Neural cell (in vitro differentiated cells): ENCODE data around the gene HSP90AA1. TPM values are rescaled to one million over a fixed set of nuclear protein-coding genes. Genes with fewer than 3 reads are reported as not detected.

Source experiments
- H2AFZ ChIP-seq: fragments of 200-600, 300-800 bp; sonication (generic), shearing (Covaris generic); 2 replicates; pipeline ENCODE4 v1.6.0; 2014; ENCODE audit warnings: low read depth, mild to moderate bottlenecking, antibody characterized with exemption, low read length, moderate library complexity
- H3F3A ChIP-seq: fragments of 200-600 bp; shearing (Covaris generic); 2 replicates; pipeline ENCODE4 v1.6.1; 2016; ENCODE audit warnings: mild to moderate bottlenecking, moderate library complexity, mixed read lengths, antibody characterized with exemption, low read length; ENCODE audit not compliant: insufficient read depth, poor library complexity, severe bottlenecking
- H3K27ac ChIP-seq: fragments of 200-600, 300-800 bp; sonication (generic), shearing (Covaris generic); 2 replicates; pipeline ENCODE4 v1.5.1; 2014; ENCODE audit warnings: mild to moderate bottlenecking, low read length, moderate library complexity
- H3K27me3 ChIP-seq: fragments of 300-800, 200-600 bp; sonication (generic), shearing (Covaris generic); 2 replicates; pipeline ENCODE4 v1.6.0; 2014; ENCODE audit warnings: mild to moderate bottlenecking, low read depth, low read length, moderate library complexity; ENCODE audit not compliant: insufficient read depth
- H3K36me3 ChIP-seq: fragments of 300-800, 200-600 bp; sonication (generic), shearing (Covaris generic); 2 replicates; pipeline ENCODE4 v1.5.1; 2014; ENCODE audit warnings: mild to moderate bottlenecking, antibody characterized with exemption, low read length, moderate library complexity; ENCODE audit not compliant: insufficient read depth
- H3K4me2 ChIP-seq: fragments of 300-800, 200-600 bp; sonication (generic), shearing (Covaris generic); 2 replicates; pipeline ENCODE4 v1.6.0; 2014; ENCODE audit warnings: mild to moderate bottlenecking, low read length
- H3K4me3 ChIP-seq: fragments of 300-800, 200-600 bp; sonication (generic), shearing (Covaris generic); 2 replicates; pipeline ENCODE4 v1.5.1; 2014; ENCODE audit warnings: mild to moderate bottlenecking, low read length, moderate library complexity
- H3K79me2 ChIP-seq: fragments of 200-600 bp; shearing (Covaris generic); replicated peaks from 2 replicates; pipeline ENCODE4 v1.6.0; 2014; ENCODE audit warnings: mild to moderate bottlenecking, low read length, moderate library complexity; ENCODE audit not compliant: insufficient read depth
- H3K9ac ChIP-seq: fragments of 300-800, 200-600 bp; sonication (generic), shearing (Covaris generic); 2 replicates; pipeline ENCODE4 v1.6.1; 2016; ENCODE audit warnings: mild to moderate bottlenecking, low read length, mixed read lengths
- H3K9me2 ChIP-seq: fragments of 200-600 bp; shearing (Covaris generic); 2 replicates; pipeline ENCODE4 v1.6.1; 2016; ENCODE audit warnings: mild to moderate bottlenecking, low read length, mixed read lengths; ENCODE audit not compliant: insufficient read depth
- H3K9me3 ChIP-seq: fragments of 200-600, 300-800 bp; sonication (generic), shearing (Covaris generic); 2 replicates; pipeline ENCODE4 v1.6.1; 2016; ENCODE audit warnings: mild to moderate bottlenecking, mixed run types, low read length, moderate library complexity, mixed read lengths
- H4K20me1 ChIP-seq: fragments of 200-600 bp; shearing (Covaris generic); 2 replicates; pipeline ENCODE4 v1.6.1; 2016; ENCODE audit warnings: mild to moderate bottlenecking, mixed run types; ENCODE audit not compliant: insufficient read depth
- EP300 ChIP-seq: fragments of 450-650 bp; conservative IDR thresholded peaks from 2 replicates; pipeline ENCODE4 v1.6.1; 2014; ENCODE audit warnings: antibody characterized with exemption, mild to moderate bottlenecking, moderate library complexity; ENCODE audit not compliant: poor library complexity, severe bottlenecking
- EZH2 ChIP-seq: fragments of 200-600, 300-800 bp; shearing (Covaris generic), sonication (generic); IDR thresholded peaks from 2 replicates; pipeline ENCODE4 v1.6.1; 2014; ENCODE audit warnings: antibody characterized with exemption, low read length, borderline replicate concordance, mild to moderate bottlenecking; ENCODE audit not compliant: insufficient read depth, poor library complexity, severe bottlenecking
- MXI1 ChIP-seq: fragments of 450-650 bp; conservative IDR thresholded peaks from 2 replicates; pipeline ENCODE4 v1.6.1; 2014; ENCODE audit warnings: antibody characterized with exemption, mild to moderate bottlenecking; ENCODE audit not compliant: poor library complexity, severe bottlenecking
- POLR2AphosphoS5 ChIP-seq: IDR thresholded peaks from 2 replicates; pipeline ENCODE4 v1.6.1; 2012
- RAD21 ChIP-seq: fragments of 450-650 bp; conservative IDR thresholded peaks from 2 replicates; pipeline ENCODE4 v1.6.1; 2014; ENCODE audit warnings: antibody characterized with exemption, mild to moderate bottlenecking, moderate library complexity
- SMC3 ChIP-seq: fragments of 450-650 bp; conservative IDR thresholded peaks from 2 replicates; pipeline ENCODE4 v1.6.1; 2014; ENCODE audit warnings: antibody characterized with exemption, mild to moderate bottlenecking, moderate library complexity; ENCODE audit not compliant: poor library complexity
- TAF1 ChIP-seq: IDR thresholded peaks from 2 replicates; pipeline ENCODE4 v1.6.1; 2012; ENCODE audit warnings: low read depth
- polyA plus RNA-seq: library from polyadenylated mRNA; depleted of rRNA; stranded (reverse); fragments of >200 nt; gene quantifications from 2 replicates; pipeline ENCODE4 v1.2.3, GENCODE V29; 2014
- TF ChIP-seq, protein P1 (sequence below): fragments of 450-650 bp; IDR thresholded peaks from 2 replicates; pipeline ENCODE4 v1.5.1; 2014; ENCODE audit warnings: antibody characterized with exemption, mild to moderate bottlenecking, moderate library complexity; ENCODE audit not compliant: poor library complexity, severe bottlenecking
- TF ChIP-seq, protein P2 (sequence below): IDR thresholded peaks from 2 replicates; pipeline ENCODE4 v1.6.1; 2012; ENCODE audit warnings: borderline replicate concordance

Gene HSP90AA1
- polyA plus RNA-seq, 1 donor from 2014 or later, result 206 TPM

GRCh38 chr14:102131741-102132140 is 44.9 kb upstream of the HSP90AA1 start:
- Histone ChIP-seq H3K79me2 (no peaks in the 10 kb centered on the region), H3K27ac (no peak overlapping the region), H3K27me3 (no peaks in the 10 kb centered on the region), H2AFZ (no peak overlapping the region), H3K9me2 (no peaks in the 10 kb centered on the region), H3K4me2 (no peak overlapping the region), H3K9ac (no peak overlapping the region), H3K36me3 (no peaks in the 10 kb centered on the region), H4K20me1 (no peaks in the 10 kb centered on the region), H3K9me3 (no peaks in the 10 kb centered on the region), H3K4me3 (no peak overlapping the region), H3F3A (no peaks in the 10 kb centered on the region)
- TF ChIP-seq SMC3 (no peak), EZH2 (no peak), EP300 (no peak), RAD21 (no peak), MXI1 (no peak), TAF1 (no peak), POLR2AphosphoS5 (no peak)
- TF ChIP-seq, protein P1, sequence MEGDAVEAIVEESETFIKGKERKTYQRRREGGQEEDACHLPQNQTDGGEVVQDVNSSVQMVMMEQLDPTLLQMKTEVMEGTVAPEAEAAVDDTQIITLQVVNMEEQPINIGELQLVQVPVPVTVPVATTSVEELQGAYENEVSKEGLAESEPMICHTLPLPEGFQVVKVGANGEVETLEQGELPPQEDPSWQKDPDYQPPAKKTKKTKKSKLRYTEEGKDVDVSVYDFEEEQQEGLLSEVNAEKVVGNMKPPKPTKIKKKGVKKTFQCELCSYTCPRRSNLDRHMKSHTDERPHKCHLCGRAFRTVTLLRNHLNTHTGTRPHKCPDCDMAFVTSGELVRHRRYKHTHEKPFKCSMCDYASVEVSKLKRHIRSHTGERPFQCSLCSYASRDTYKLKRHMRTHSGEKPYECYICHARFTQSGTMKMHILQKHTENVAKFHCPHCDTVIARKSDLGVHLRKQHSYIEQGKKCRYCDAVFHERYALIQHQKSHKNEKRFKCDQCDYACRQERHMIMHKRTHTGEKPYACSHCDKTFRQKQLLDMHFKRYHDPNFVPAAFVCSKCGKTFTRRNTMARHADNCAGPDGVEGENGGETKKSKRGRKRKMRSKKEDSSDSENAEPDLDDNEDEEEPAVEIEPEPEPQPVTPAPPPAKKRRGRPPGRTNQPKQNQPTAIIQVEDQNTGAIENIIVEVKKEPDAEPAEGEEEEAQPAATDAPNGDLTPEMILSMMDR, result no peak
- TF ChIP-seq, protein P2, sequence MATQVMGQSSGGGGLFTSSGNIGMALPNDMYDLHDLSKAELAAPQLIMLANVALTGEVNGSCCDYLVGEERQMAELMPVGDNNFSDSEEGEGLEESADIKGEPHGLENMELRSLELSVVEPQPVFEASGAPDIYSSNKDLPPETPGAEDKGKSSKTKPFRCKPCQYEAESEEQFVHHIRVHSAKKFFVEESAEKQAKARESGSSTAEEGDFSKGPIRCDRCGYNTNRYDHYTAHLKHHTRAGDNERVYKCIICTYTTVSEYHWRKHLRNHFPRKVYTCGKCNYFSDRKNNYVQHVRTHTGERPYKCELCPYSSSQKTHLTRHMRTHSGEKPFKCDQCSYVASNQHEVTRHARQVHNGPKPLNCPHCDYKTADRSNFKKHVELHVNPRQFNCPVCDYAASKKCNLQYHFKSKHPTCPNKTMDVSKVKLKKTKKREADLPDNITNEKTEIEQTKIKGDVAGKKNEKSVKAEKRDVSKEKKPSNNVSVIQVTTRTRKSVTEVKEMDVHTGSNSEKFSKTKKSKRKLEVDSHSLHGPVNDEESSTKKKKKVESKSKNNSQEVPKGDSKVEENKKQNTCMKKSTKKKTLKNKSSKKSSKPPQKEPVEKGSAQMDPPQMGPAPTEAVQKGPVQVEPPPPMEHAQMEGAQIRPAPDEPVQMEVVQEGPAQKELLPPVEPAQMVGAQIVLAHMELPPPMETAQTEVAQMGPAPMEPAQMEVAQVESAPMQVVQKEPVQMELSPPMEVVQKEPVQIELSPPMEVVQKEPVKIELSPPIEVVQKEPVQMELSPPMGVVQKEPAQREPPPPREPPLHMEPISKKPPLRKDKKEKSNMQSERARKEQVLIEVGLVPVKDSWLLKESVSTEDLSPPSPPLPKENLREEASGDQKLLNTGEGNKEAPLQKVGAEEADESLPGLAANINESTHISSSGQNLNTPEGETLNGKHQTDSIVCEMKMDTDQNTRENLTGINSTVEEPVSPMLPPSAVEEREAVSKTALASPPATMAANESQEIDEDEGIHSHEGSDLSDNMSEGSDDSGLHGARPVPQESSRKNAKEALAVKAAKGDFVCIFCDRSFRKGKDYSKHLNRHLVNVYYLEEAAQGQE, result no peak

GRCh38 chr14:102126807-102127455 is 40.1 kb upstream of the HSP90AA1 start:
- no peak overlapping the region for H3K9ac ChIP-seq
- no peaks in the 10 kb centered on the region for H3K9me3 ChIP-seq
- H3F3A ChIP-seq, result no peaks in the 10 kb centered on the region
- H3K27me3 ChIP-seq, result no peaks in the 10 kb centered on the region
- no peak overlapping the region for H3K4me3 ChIP-seq
- TF ChIP-seq EP300 (no peak), TAF1 (no peak), POLR2AphosphoS5 (no peak), RAD21 (no peak), SMC3 (no peak), EZH2 (no peak), MXI1 (no peak)
- TF ChIP-seq, protein P2, result no peak
- TF ChIP-seq, protein P1, result no peak
- no peaks in the 10 kb centered on the region for H4K20me1 ChIP-seq
- H3K27ac ChIP-seq, result no peak overlapping the region
- H3K79me2 ChIP-seq, result no peaks in the 10 kb centered on the region
- no peak overlapping the region for H3K4me2 ChIP-seq
- H3K36me3 ChIP-seq, result no peaks in the 10 kb centered on the region
- no peaks in the 10 kb centered on the region for H3K9me2 ChIP-seq
- H2AFZ ChIP-seq, result no peak overlapping the region
